H1 (cell line): ENCODE data around the gene MIB2. TPM values are rescaled to one million over a fixed set of nuclear protein-coding genes. Genes with fewer than 3 reads are reported as not detected.
A peak's percentile ranks its signal among the peaks of the same experiment; 100 is the strongest.

ENCODE experiments used
- CTCF ChIA-PET: fragments of 300-600 bp; sonication (Branson Sonifier 250); formaldehyde crosslinking; loops from one replicate; lab custom pipeline; 2021; ENCODE audit not compliant: partially characterized antibody; lab: Charles Lee
- POLR2A ChIA-PET: fragments of 300-600 bp; sonication (Branson Sonifier 250); formaldehyde crosslinking; loops from one replicate; lab custom pipeline; 2021; ENCODE audit warnings: inconsistent platforms; ENCODE audit not compliant: partially characterized antibody; lab: Charles Lee
- DNase-seq, 2 experiments: peaks; one replicate each; pipeline versions ENCODE4 v3.0.0 to v3.0.0-alpha.2; 2010 to 2022; ENCODE audit warnings: low spot score in 2 of 2, low read depth in 1 of 2, mixed read lengths in 1 of 2
- FAIRE-seq: peaks from 2 replicates; lab custom pipeline; 2011; peaks lifted over from hg19 to GRCh38; lab: Jason Lieb, UNC
- H2AFZ ChIP-seq: 2 replicates; pipeline ENCODE4 v1.8.1; 2012; ENCODE audit warnings: low read length, inconsistent platforms
- H2AK5ac ChIP-seq: 2 replicates; pipeline ENCODE4 v1.6.1; 2013; ENCODE audit warnings: low read depth, low read length
- H2BK120ac ChIP-seq: replicated peaks from 2 replicates; pipeline ENCODE3; 2013; ENCODE audit warnings: low read depth, low read length, inconsistent platforms
- H2BK12ac ChIP-seq: 2 replicates; pipeline ENCODE4 v1.6.1; 2013; ENCODE audit warnings: low read depth, low read length
- H2BK15ac ChIP-seq: 2 replicates; pipeline ENCODE4 v1.6.1; 2013; ENCODE audit warnings: low read length
- H2BK20ac ChIP-seq: 2 replicates; pipeline ENCODE4 v1.6.1; 2013; ENCODE audit warnings: low read length
- H2BK5ac ChIP-seq: 2 replicates; pipeline ENCODE4 v1.6.1; 2013; ENCODE audit warnings: low read depth, low read length
- H3K14ac ChIP-seq: 2 replicates; pipeline ENCODE4 v1.6.1; 2013; ENCODE audit warnings: inconsistent platforms; ENCODE audit not compliant: insufficient read length
- H3K18ac ChIP-seq: 2 replicates; pipeline ENCODE4 v1.6.1; 2013; ENCODE audit warnings: low read length; ENCODE audit errors: extremely low read depth
- H3K23ac ChIP-seq: 2 replicates; pipeline ENCODE4 v1.6.1; 2013; ENCODE audit warnings: inconsistent platforms; ENCODE audit not compliant: insufficient read length
- H3K23me2 ChIP-seq: 2 replicates; pipeline ENCODE4 v1.6.1; 2013; ENCODE audit warnings: low read depth, low read length
- H3K27ac ChIP-seq: 2 replicates; pipeline ENCODE4 v1.6.1; 2011; ENCODE audit warnings: low read depth, low read length, inconsistent platforms
- H3K27me3 ChIP-seq, 4 experiments: replicated peaks in 1 of 4; 1 replicate in 1 of 4; 2 replicates in 3 of 4; pipeline versions ENCODE4 v1.6.1 to v1.8.1; 2011 to 2013; ENCODE audit warnings: low read length in 3 of 4, mild to moderate bottlenecking in 3 of 4, inconsistent platforms in 2 of 4, mixed read lengths in 2 of 4, moderate library complexity in 1 of 4; ENCODE audit not compliant: control insufficient read depth in 3 of 4, insufficient read depth in 3 of 4; ENCODE audit errors: extremely low read depth in 1 of 4
- H3K36me3 ChIP-seq, 4 experiments: 2 replicates each; pipeline versions ENCODE4 v1.6.1 to v1.8.1; 2011 to 2013; ENCODE audit warnings: mild to moderate bottlenecking in 4 of 4, low read length in 3 of 4, moderate library complexity in 2 of 4, control low read depth in 1 of 4, inconsistent platforms in 1 of 4; ENCODE audit not compliant: insufficient read depth in 4 of 4, control insufficient read depth in 2 of 4
- H3K4ac ChIP-seq: replicated peaks from 2 replicates; pipeline ENCODE3; 2013; ENCODE audit warnings: low read length, low read depth, mixed read lengths, inconsistent platforms; ENCODE audit not compliant: insufficient read length
- H3K4me1 ChIP-seq, 4 experiments: replicated peaks in 1 of 4; 1 replicate in 1 of 4; 2 replicates in 3 of 4; pipeline versions ENCODE4 v1.6.1 to v1.8.1; 2011 to 2013; ENCODE audit warnings: low read length in 3 of 4, inconsistent platforms in 2 of 4, mixed read lengths in 1 of 4; ENCODE audit not compliant: insufficient read depth in 4 of 4, control insufficient read depth in 3 of 4
- H3K4me2 ChIP-seq, 2 experiments: 2 replicates each; pipeline versions ENCODE4 v1.6.1 to v1.8.1; 2011 to 2013; ENCODE audit warnings: low read depth in 2 of 2, low read length in 2 of 2, control low read depth in 1 of 2, inconsistent platforms in 1 of 2, mild to moderate bottlenecking in 1 of 2; ENCODE audit not compliant: insufficient read depth in 1 of 2
- H3K4me3 ChIP-seq, 4 experiments: fragments of 200-600, 300-600 bp in 1 of 4; sonication (generic), shearing (Covaris generic), sonication (Bioruptor Twin) in 1 of 4; 2 replicates each; pipeline versions ENCODE4 v1.5.1 to v1.8.1; 2011 to 2016; ENCODE audit warnings: low read length in 4 of 4, low read depth in 3 of 4, control low read depth in 2 of 4, inconsistent platforms in 2 of 4, mild to moderate bottlenecking in 2 of 4, mixed read lengths in 1 of 4, moderate library complexity in 1 of 4; ENCODE audit not compliant: insufficient read depth in 2 of 4; ENCODE audit errors: extremely low read depth in 1 of 4
- H3K56ac ChIP-seq: replicated peaks from 2 replicates; pipeline ENCODE3; 2013; ENCODE audit warnings: low read depth, mild to moderate bottlenecking, mixed read lengths, low read length, inconsistent platforms; ENCODE audit not compliant: insufficient read length
- H3K79me1 ChIP-seq: 2 replicates; pipeline ENCODE4 v1.6.1; 2013; ENCODE audit warnings: low read depth, low read length, control low read depth
- H3K79me2 ChIP-seq, 2 experiments: 2 replicates each; pipeline versions ENCODE4 v1.6.1 to v1.8.1; 2012 to 2013; ENCODE audit warnings: low read length in 2 of 2, mild to moderate bottlenecking in 2 of 2, inconsistent platforms in 1 of 2; ENCODE audit not compliant: insufficient read depth in 2 of 2, control insufficient read depth in 1 of 2
- H3K9ac ChIP-seq, 4 experiments: replicated peaks in 1 of 4; 1 replicate in 1 of 4; 2 replicates in 3 of 4; pipeline versions ENCODE4 v1.6.1 to v1.8.1; 2011 to 2013; ENCODE audit warnings: low read depth in 3 of 4, low read length in 3 of 4, control low read depth in 2 of 4, mild to moderate bottlenecking in 2 of 4, moderate library complexity in 2 of 4, inconsistent platforms in 1 of 4; ENCODE audit errors: extremely low read depth in 1 of 4
- H3K9me3 ChIP-seq, 2 experiments: 2 replicates each; pipeline versions ENCODE4 v1.6.1 to v1.8.1; 2012 to 2013; ENCODE audit warnings: mild to moderate bottlenecking in 2 of 2, moderate library complexity in 2 of 2, control low read depth in 1 of 2, inconsistent platforms in 1 of 2, low read depth in 1 of 2, low read length in 1 of 2, mixed read lengths in 1 of 2; ENCODE audit not compliant: insufficient read depth in 2 of 2
- H4K20me1 ChIP-seq, 2 experiments: replicated peaks in 1 of 2; 2 replicates each; pipeline versions ENCODE3 to v1.8.1; 2011 to 2013; ENCODE audit warnings: inconsistent platforms in 2 of 2, low read length in 2 of 2, mild to moderate bottlenecking in 1 of 2; ENCODE audit not compliant: insufficient read depth in 2 of 2, control insufficient read depth in 1 of 2
- H4K5ac ChIP-seq: 2 replicates; pipeline ENCODE4 v1.6.1; 2013; ENCODE audit warnings: low read length, low read depth, mixed read lengths, inconsistent platforms; ENCODE audit not compliant: insufficient read length
- H4K8ac ChIP-seq: 2 replicates; pipeline ENCODE4 v1.8.0; 2013; ENCODE audit warnings: mild to moderate bottlenecking, moderate library complexity, low read length, inconsistent platforms; ENCODE audit not compliant: insufficient read depth; ENCODE audit errors: extremely low read depth
- H4K91ac ChIP-seq: replicated peaks from 2 replicates; pipeline ENCODE3; 2013; ENCODE audit warnings: low read length, mixed read lengths, inconsistent platforms; ENCODE audit not compliant: insufficient read length
- BACH1 ChIP-seq: IDR thresholded peaks from 2 replicates; pipeline ENCODE4 v1.6.1; 2012; ENCODE audit warnings: low read length, improper control_type of control experiment
- BCL11A ChIP-seq, 2 experiments: IDR thresholded peaks; one replicate each; pipeline ENCODE4 v1.6.1; 2011; ENCODE audit warnings: low read depth in 2 of 2, low read length in 2 of 2, mild to moderate bottlenecking in 2 of 2
- CHD1 ChIP-seq: IDR thresholded peaks from 2 replicates; pipeline ENCODE4 v1.6.1; 2012; ENCODE audit warnings: low read depth, low read length, improper control_type of control experiment
- CTBP2 ChIP-seq: IDR thresholded peaks from 2 replicates; pipeline ENCODE4 v1.7.0; 2011; ENCODE audit warnings: borderline replicate concordance, mild to moderate bottlenecking, moderate library complexity, mixed read lengths, low read length; ENCODE audit not compliant: insufficient read depth, insufficient read length
- EZH2 ChIP-seq: fragments of 200-600 bp; sonication (generic); IDR thresholded peaks from 2 replicates; pipeline ENCODE4 v1.7.1; 2012; ENCODE audit warnings: low read depth, mild to moderate bottlenecking, moderate library complexity, low read length, inconsistent platforms; ENCODE audit not compliant: severe bottlenecking
- GABPA ChIP-seq: IDR thresholded peaks from 2 replicates; pipeline ENCODE4 v1.6.1; 2011; ENCODE audit warnings: mild to moderate bottlenecking, low read length, moderate library complexity, borderline replicate concordance; ENCODE audit not compliant: insufficient read depth
- HDAC2 ChIP-seq, 2 experiments: fragments of 300-600 bp in 1 of 2; sonication (generic) in 1 of 2; IDR thresholded peaks; 2 replicates each; pipeline ENCODE4 v1.6.1; 2011 to 2012; ENCODE audit warnings: low read depth in 2 of 2, low read length in 2 of 2, mild to moderate bottlenecking in 2 of 2, moderate library complexity in 2 of 2, borderline replicate concordance in 1 of 2, inconsistent platforms in 1 of 2
- KDM5A ChIP-seq: fragments of 200-600 bp; IDR thresholded peaks from 2 replicates; pipeline ENCODE4 v1.7.1; 2012; ENCODE audit warnings: mild to moderate bottlenecking, low read length, inconsistent platforms, mixed read lengths
- NRF1 ChIP-seq: IDR thresholded peaks from 2 replicates; pipeline ENCODE4 v1.6.1; 2011; ENCODE audit warnings: mild to moderate bottlenecking, low read depth, low read length, improper control_type of control experiment
- SRF ChIP-seq: IDR thresholded peaks from 2 replicates; pipeline ENCODE4 v1.6.1; 2011; ENCODE audit warnings: mild to moderate bottlenecking, low read depth, low read length, moderate library complexity
- ZNF274 ChIP-seq: IDR thresholded peaks from 2 replicates; pipeline ENCODE4 v1.7.0; 2012; ENCODE audit warnings: low read length, borderline replicate concordance; ENCODE audit errors: extremely low read depth
- WGBS, 2 experiments: shearing (Covaris generic) in 1 of 2; methylation state at CpG; one replicate each; pipeline versions ENCODE4 v1.1.6 to v1.1.7; 2013 to 2015; ENCODE audit warnings: low lambda C conversion rate in 2 of 2, mixed read lengths in 2 of 2, inconsistent platforms in 1 of 2, low coverage in 1 of 2, missing lambda C conversion rate in 1 of 2; ENCODE audit not compliant: insufficient replicate concordance in 2 of 2, insufficient coverage in 1 of 2, insufficient read length in 1 of 2; ENCODE audit errors: extremely low coverage in 1 of 2, missing lambda C conversion rate in 1 of 2; 5-methylcytosine and 5-hydroxymethylcytosine counted together
- polyA plus RNA-seq, 7 experiments: library from polyadenylated mRNA; depleted of rRNA in 3 of 7; stranded (reverse) in 5 of 7; unstranded in 2 of 7; fragments of >200 nt in 5 of 7; fragments of 200-250 nt in 2 of 7; gene quantifications; 1 replicate in 5 of 7; 2 replicates in 1 of 7; 4 replicates in 1 of 7; pipeline versions ENCODE4 v1.2.1 to v1.2.3, GENCODE V29; 2011 to 2013; ENCODE audit warnings: missing spikeins in 2 of 7, mixed read lengths in 2 of 7
- total RNA-seq: library from RNA; stranded (reverse); fragmentation: NEBNext Ultra II Directional; extraction: Animal tissue kit (Norgen Biotek cat#: 25700); gene quantifications from 2 replicates; pipeline ENCODE4 v1.2.1, GENCODE V29; 2021
- TF ChIP-seq, protein P1 (sequence below): IDR thresholded peaks from 2 replicates; pipeline ENCODE4 v1.6.1; 2012; ENCODE audit warnings: inconsistent platforms

The MIB2 gene
- total and polyA plus RNA-seq, 2 of the 8 experiments (the other 6 are each of a cell fraction or from before 2014, with no cell fraction given): 32.5 to 60.0 TPM

DNA sequence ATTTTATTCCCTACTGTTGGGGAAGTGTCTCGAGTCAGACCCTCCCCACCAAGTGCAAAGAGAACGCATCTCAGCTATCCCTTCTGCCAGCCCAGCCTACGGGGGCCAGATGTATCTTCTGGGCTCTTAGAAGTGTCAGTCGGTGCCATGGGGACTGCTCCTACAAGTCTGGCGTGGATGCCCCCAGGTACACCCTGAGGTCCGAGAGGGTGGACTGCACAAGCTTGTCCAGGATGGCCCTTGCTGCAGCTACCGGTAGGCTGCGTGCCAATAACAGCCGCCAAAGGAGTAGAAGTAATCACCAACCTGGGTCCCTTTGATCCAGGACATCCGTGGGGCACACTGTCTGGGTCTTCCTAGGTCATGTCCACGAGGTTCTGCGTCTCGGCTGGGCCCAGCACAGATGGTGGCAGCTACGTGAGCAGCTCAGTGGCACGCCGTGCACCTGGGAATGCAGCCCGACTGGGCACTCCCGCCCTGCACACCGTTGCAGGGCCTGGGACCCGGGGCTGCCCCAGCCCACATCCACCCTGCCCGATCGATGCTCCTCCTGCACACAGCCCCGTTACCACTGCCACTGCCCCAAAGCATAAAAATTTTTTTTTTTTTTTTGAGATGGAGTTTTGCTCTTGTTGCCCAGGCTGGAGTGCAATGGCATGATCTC lies 31.8 kb upstream of the MIB2 start:
- Histone ChIP-seq H3K4me3 (no peak overlapping the region), H3K9me3 (no peaks in the 10 kb centered on the region), H2BK15ac (no peak overlapping the region), H3K4me2 (no peak overlapping the region), H2AK5ac (no peak overlapping the region), H3K4me1 (no peaks in the 10 kb centered on the region), H3K4ac (no peak overlapping the region), H3K23ac (no peak overlapping the region), H3K23me2 (no peaks in the 10 kb centered on the region), H4K91ac (no peak overlapping the region), H3K79me1 (no peaks in the 10 kb centered on the region), H3K9ac (no peak overlapping the region), H4K8ac (0 out of 2 replicates have a peak overlapping the region, but pooled peaks have one; percentile 25), H2BK12ac (0 out of 2 replicates have a peak overlapping the region, but pooled peaks have one; percentile 17), H2BK5ac (no peak overlapping the region), H3K27me3 (no peaks in the 10 kb centered on the region; a peak in 1 of 7 replicates), H3K56ac (no peak overlapping the region), H3K14ac (no peak overlapping the region), H3K18ac (no peak overlapping the region), H4K5ac (no peak overlapping the region), H4K20me1 (no peaks in the 10 kb centered on the region), H2BK20ac (no peak overlapping the region), H3K36me3 (no peaks in the 10 kb centered on the region), H3K27ac (no peak overlapping the region), H3K79me2 (no peaks in the 10 kb centered on the region), H2AFZ (no peak overlapping the region), H2BK120ac (no peak overlapping the region)
- no peak for FAIRE-seq
- POLR2A ChIA-PET: interaction anchor here (1.3 kb wide), 1 partner anchor 15 kb away, joined by 3 read pairs; no protein-coding TSS in a partner anchor
- no peak for DNase-seq
- CTCF ChIA-PET: interaction anchor here (0.7 to 1.6 kb wide), 4 partner anchors 14 to 36 kb away, joined by 3 to 5 read pairs (median 4); no protein-coding TSS in a partner anchor
- 84% methylated on average over 22 of the region's 23 CpGs; no CpG with 5 or more reads in 1 of the 2 experiments for WGBS, 2 experiments
- no peak for TF ChIP-seq HDAC2 (IDR thresholded peaks at IDR 0.05; ENCODE audit: borderline replicate concordance in 1 of 2, low read depth in 2 of 2, low read length in 2 of 2)
- TF ChIP-seq BACH1: no peak
- no peak for TF ChIP-seq ZNF274
- TF ChIP-seq CTBP2: no peak
- no peak for TF ChIP-seq EZH2
- no peak for TF ChIP-seq KDM5A
- TF ChIP-seq, protein P1, sequence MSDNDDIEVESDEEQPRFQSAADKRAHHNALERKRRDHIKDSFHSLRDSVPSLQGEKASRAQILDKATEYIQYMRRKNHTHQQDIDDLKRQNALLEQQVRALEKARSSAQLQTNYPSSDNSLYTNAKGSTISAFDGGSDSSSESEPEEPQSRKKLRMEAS: no peak
- TF ChIP-seq CHD1: no peak
- no peak for TF ChIP-seq BCL11A (IDR thresholded peaks at IDR 0.05; ENCODE audit: low read depth in 2 of 2, low read length in 2 of 2)
- no peak for TF ChIP-seq NRF1
- no peak for TF ChIP-seq GABPA
- no peak for TF ChIP-seq SRF
